ENCODE measurements around the gene GRAMD2B. TPM values are rescaled to one million over a fixed set of nuclear protein-coding genes. Genes with fewer than 3 reads are reported as not detected.
"Not testable (repeated sequence)": the region's sequence is repeated elsewhere in the genome, so short reads cannot be mapped to it uniquely, and the experiment has no call there.

The GRAMD2B gene
- total RNA-seq, 1 donor from 2014 or later: 7.1 TPM

GRCh38 chr5:126515337-126515736 is 92.1 kb downstream of the GRAMD2B start:
- no peak for DNase-seq (ENCODE audit: low read depth, low spot score)

GRCh38 chr5:126516133-126516532 is 92.9 kb downstream of the GRAMD2B start:
- peaks cover 54% of the 10 kb centered on the region for H3K4me1 Mint-ChIP-seq
- H3K27me3 Mint-ChIP-seq (ENCODE audit: low read depth): no peaks in the 10 kb centered on the region
- peaks cover 7% of the 10 kb centered on the region for H3K9me3 Mint-ChIP-seq
- no peak overlapping the region for H3K4me3 Mint-ChIP-seq
- TF ChIP-seq CTCF (conservative IDR thresholded peaks at IDR 0.05): no peak
- DNase-seq (ENCODE audit: low read depth, low spot score): no peak
- H3K36me3 Mint-ChIP-seq (ENCODE audit: low read depth): no peaks in the 10 kb centered on the region
- no peak overlapping the region for H3K27ac Mint-ChIP-seq (ENCODE audit: unreplicated experiment)

More at GRCh38 chr5:126515337-126515736, 92.1 kb downstream of the GRAMD2B start:
- H3K27me3 Mint-ChIP-seq (ENCODE audit: low read depth): no peaks in the 10 kb centered on the region
- H3K4me1 Mint-ChIP-seq: peaks cover 49% of the 10 kb centered on the region
- no peak for TF ChIP-seq CTCF (conservative IDR thresholded peaks at IDR 0.05)
- H3K36me3 Mint-ChIP-seq (ENCODE audit: low read depth): no peaks in the 10 kb centered on the region
- H3K27ac Mint-ChIP-seq (ENCODE audit: unreplicated experiment): no peak overlapping the region
- H3K4me3 Mint-ChIP-seq: no peak overlapping the region
- peaks cover 7% of the 10 kb centered on the region for H3K9me3 Mint-ChIP-seq

- peaks cover 54% of the 10 kb centered on the region for H3K4me1 Mint-ChIP-seq
- H3K27ac Mint-ChIP-seq (ENCODE audit: unreplicated experiment): no peak overlapping the region
- no peak for TF ChIP-seq CTCF (conservative IDR thresholded peaks at IDR 0.05)
- H3K36me3 Mint-ChIP-seq (ENCODE audit: low read depth): no peaks in the 10 kb centered on the region
- DNase-seq (ENCODE audit: low read depth, low spot score): no peak
- no peaks in the 10 kb centered on the region for H3K27me3 Mint-ChIP-seq (ENCODE audit: low read depth)
- no peak overlapping the region for H3K4me3 Mint-ChIP-seq
- H3K9me3 Mint-ChIP-seq: peaks cover 6% of the 10 kb centered on the region
These were observed 93.6 kb downstream of the GRAMD2B start for GRCh38 chr5:126516852-126517251.

- not testable (repeated sequence) for H3K27me3 Mint-ChIP-seq (ENCODE audit: low read depth); H3K4me3 Mint-ChIP-seq; DNase-seq (ENCODE audit: low read depth, low spot score); H3K27ac Mint-ChIP-seq (ENCODE audit: unreplicated experiment); H3K36me3 Mint-ChIP-seq (ENCODE audit: low read depth); H3K9me3 Mint-ChIP-seq
- H3K4me1 Mint-ChIP-seq: peaks cover 34% of the 10 kb centered on the region
These were observed 96.0 kb downstream of the GRAMD2B start for GRCh38 chr5:126519223-126519622.

GRCh38 chr5:126519637-126520592 is 96.7 kb downstream of the GRAMD2B start:
- no peak overlapping the region for H3K4me3 Mint-ChIP-seq
- DNase-seq (ENCODE audit: low read depth, low spot score): no peak
- H3K4me1 Mint-ChIP-seq: peaks cover 34% of the 10 kb centered on the region

More at GRCh38 chr5:126519637-126520592, 96.7 kb downstream of the GRAMD2B start:
- Mint-ChIP-seq H3K36me3 (ENCODE audit: low read depth) (no peaks in the 10 kb centered on the region), H3K9me3 (no peaks in the 10 kb centered on the region), H3K27ac (ENCODE audit: unreplicated experiment) (no peak overlapping the region), H3K27me3 (ENCODE audit: low read depth) (no peaks in the 10 kb centered on the region)
- no peak for TF ChIP-seq CTCF (conservative IDR thresholded peaks at IDR 0.05)

Data from neural crest cell (in vitro differentiated cells).